Activated CD4-positive, alpha-beta T cell treated with anti-CD3 and anti-CD28 coated beads, Interleukin-2, amount 50 U/mL, for 48 hours (primary cell): Measurements from ENCODE around the gene DPH7.
"Not testable (repeated sequence)": the region's sequence is repeated elsewhere in the genome, so short reads cannot be mapped to it uniquely, and the experiment has no call there.

Experiments used
- DNase-seq, 2 experiments: peaks; one replicate each; pipeline ENCODE4 v3.0.0-alpha.2; 2020

DPH7 gene

DNA sequence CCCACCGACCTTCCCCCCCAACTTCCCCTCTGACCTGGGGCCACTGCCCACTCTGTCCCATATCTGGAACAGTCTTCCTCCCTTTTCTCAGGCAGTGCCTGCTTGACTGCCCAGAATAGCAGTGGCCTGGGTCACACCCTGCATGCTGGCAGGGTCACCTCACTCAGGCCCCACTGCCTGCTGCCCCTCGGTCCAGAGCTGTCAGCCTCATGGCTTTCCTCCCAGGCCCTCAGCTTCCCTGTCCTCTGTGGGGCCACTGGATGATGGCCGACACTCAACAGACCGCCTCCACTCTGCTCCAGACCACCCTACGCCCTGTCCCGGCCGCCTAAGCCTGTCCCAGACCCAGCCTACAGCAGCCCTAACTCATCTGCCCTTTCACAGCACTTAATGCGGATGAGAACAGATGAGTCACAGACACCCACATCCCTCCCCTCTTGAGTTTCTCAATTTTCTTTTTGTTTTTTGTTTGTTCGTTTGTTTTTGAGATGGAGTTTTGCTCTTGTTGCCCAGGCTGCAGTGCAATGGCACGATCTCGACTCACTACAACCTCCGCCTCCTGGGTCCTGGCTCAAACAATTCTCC, 34.5 kb downstream of the DPH7 start:
- no peak for DNase-seq

DNA sequence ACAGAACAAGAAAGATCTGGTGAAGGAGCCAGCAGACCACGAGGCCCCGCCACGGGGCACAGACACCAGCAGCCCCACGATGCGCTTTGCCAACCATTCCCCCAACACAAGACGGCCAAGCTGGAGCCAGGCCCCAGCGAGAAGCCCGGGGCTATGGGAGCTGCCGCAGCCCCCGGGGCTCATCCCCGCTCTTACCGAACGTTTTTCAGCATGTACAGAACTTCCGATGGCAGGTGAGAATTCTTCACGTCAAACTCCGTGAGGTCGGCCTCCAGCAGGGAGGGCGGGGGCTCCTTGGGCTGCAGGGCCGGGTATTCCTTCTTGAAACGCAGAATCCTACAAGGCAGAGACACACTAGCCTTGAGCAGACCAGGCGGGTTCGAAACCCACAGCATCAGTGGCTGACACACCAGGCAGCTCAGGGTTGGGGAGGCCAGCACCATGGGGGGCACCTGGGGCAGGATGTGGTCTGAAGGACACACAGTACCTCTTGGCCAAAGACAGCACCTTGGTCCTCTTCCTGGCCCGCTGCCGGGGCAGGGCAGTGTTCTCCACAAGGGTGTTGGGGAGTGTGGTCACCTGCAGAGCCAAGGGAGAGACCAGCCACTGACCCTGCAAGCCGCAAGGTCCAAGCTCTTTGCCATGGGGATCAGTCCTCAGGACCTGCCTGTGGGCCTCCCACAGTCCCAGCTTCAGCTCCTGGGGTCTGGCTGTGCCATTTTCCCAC, 35.3 kb downstream of the DPH7 start:
- DNase-seq, result no peak

DNA sequence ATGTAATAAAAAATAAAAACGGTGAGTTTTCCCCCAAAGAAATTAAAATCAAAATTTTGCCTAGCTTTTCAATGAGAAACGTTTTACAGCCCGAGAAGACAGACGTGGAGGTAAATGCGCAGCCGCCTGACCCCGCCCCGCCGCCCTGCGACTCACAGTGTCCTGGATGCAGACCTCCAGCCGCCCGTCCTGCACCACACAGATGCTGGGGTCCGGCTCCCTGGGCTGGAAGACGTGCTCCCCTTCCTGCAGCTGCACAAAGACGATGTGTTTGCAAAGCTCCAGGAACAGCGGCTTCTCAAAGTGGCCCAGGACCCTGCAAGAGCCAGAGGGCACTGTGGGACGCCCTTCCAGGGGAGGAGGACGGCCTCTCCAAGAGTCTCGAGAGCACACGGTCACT, 36.2 kb downstream of the DPH7 start:
- DNase-seq, result no peak

DNA sequence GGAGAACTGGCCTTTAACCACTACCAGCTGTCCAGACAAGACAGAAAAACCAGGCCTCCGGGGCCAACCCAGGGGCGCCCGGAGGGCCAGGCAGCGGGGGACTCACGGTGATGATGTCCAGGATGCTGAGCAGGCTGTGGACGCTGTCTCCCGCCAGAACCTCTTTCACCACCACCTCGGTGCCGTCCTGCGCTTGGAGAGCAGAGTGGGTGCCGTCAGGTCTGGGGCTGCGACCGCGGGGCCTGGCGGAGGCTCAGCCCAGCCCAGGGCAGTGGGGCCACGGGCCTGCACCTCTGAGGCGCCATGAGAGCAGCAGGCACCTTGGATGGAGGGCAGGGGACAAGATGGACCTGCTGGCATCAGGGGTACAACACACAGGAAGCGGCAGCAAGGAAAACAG, 38.2 kb downstream of the DPH7 start:
- no peak for DNase-seq

DNA sequence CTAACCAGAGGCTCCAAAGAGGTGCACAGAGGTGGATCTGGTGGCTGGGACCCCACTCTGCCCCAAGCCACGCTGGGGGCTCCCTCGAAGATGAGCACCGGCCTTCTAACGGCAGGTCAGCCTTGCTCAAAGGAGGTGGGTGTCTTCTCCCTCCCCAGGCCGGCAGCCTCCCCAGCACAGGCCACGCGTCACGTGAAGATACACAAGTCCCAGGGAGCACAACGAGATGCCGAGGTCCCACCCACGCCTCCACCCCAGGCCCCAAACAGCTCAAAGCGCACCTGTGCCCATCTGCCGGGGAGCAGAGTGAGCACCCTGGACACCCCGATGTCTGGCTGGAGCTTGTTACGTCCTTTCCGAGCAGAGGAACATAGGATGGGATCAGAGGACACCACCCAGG, 40.7 kb downstream of the DPH7 start:
- DNase-seq, result no peak

DNA sequence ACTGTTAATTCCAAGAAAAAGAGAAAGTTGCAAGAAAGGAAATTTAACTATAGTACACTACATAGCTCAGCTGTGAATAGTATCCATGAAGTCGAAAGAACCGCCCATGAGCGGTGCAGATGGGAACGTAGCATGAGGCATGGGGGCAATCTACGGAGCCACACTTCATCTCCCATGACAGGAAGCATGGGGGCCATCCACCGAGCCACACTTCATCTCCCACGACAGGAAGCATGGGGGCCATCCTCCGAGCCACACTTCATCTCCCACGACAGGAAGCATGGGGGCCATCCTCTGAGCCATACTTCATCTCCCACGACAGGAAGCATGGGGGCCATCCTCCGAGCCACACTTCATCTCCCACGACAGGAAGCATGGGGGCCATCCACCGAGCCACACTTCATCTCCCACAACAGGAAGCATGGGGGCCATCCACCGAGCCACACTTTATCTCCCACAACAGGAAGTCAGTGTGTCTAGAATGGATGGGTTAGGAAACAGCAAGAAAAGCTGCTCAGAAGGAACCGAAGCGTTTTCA, 42.1 kb downstream of the DPH7 start:
- DNase-seq, result peak in 1 of 2 experiments; percentile 17

DNA sequence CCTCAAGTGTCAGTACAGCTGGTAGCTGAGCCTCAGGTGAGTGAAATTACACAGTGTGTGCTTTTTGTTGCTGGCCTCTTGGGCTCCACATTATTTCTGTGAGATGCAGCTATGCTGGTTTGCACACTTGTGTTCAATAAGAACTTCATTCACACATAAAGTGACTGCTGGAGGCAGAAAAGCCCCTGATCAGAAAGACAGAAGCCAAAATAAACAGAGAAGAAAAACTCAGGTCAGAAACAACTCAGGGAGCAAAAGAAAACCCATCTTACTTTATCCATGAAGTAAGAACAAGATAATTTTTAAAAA, 43.7 kb downstream of the DPH7 start:
- DNase-seq, result no peak

DNA sequence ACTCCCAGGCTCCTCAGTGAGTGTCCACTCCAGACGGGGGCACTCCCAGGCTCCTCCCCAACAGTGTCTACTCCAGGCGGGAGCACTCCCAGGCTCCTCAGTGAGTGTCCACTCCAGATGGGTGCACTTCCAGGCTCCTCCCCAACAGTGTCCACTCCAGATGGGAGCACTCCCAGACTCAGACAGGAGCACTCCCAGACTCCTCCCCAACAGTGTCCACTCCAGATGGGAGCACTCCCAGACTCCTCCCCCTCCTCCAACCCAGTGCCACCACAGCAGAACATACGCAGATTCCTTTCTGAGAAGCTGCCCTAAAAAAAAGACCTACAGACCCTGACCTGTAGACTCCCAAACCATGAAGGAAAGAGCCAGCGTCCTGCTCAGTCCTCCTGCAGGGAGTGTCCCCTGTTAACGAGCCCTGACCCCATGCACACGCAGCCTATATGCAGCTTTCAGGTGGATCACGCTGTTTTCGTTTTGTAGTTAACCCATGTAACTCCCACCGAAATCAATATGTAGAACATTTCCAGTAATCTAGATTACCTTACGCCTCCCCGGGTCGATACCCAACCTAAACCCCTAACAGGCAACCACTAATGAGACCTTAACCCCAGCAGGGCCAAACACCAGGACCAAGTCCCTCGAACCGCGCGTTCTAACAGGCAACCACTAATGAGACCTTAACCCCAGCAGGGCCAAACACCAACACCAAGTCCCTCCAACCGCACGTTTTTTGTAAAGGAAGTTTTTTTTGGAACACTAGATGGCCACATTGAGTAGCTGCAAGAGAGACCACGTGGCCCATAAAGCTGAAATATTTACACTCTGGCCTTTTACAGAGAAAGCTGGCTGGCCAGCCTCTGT, 44.2 kb downstream of the DPH7 start:
- peak; percentile 15 to 27 for DNase-seq

DNA sequence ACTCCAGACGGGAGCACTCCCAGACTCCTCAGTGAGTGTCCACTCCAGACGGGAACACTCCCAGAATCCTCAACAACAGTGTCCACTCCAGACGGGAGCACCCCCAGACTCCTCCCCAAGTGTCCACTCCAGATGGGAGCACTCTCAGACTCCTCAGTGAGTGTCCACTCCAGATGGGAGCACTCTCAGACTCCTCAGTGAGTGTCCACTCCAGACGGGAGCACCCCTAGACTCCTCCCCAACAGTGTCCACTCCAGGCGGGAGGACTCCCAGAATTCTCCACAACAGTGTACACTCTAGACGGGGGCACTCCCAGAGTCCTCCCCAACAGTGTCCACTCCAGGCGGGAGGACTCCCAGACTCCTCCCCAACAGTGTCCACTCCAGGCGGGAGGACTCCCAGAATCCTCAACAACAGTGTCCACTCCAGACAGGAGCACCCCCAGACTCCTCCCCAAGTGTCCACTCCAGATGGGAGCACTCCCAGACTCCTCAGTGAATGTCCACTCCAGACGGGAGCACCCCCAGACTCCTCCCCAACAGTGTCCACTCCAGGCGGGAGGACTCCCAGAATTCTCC, 45.7 kb downstream of the DPH7 start:
- DNase-seq, result not testable (repeated sequence)

DNA sequence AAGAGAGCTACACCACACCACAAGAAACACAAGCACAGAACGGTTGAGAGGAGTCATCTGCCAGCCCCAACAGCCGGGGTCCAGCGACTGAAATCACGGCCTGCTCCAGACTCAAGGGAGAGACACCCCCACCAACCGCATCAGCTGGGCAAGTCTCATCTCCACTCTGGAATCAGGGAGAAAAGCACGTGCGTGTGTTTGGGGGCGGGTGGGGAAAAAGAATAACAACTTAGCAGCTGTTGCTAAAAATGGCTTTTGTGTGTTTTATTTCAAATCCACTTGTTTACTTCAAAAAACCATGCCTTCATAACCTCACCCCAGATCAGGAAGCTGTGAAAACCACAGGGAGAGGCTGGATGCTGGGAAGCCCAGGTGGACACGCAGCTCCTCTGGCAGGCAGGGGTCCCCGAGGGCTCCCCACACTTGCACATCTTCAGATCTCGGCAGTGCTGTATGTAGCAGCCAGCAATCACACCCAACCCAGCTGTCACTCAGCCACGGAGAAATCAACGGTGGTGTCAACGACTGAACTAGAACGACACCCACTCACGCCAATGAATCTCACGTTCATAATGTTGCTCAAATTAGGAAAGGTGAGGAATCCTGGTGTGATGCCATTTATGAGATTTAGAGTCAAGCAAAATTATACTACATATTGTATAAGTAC, 47.5 kb downstream of the DPH7 start:
- DNase-seq, result no peak

DNA sequence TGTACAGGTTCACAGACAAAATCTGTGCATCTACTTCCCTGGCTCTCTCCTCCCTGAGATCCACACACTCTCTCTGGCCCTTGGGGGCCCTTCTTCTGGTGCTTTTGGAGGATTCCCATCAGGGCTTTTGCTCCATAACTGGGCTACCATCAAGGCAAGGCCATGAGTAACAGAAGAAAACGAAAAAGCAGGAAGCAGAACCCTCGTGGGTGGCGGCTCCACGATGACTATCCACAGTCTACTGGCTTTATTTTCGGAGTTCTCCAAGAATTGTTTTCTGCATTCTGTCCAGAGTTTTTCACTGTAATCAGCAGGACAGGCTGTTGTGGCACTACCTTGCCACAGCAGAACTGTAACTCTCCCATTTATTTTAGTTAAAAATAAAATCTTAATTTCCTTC, 48.4 kb downstream of the DPH7 start:
- no peak for DNase-seq

DNA sequence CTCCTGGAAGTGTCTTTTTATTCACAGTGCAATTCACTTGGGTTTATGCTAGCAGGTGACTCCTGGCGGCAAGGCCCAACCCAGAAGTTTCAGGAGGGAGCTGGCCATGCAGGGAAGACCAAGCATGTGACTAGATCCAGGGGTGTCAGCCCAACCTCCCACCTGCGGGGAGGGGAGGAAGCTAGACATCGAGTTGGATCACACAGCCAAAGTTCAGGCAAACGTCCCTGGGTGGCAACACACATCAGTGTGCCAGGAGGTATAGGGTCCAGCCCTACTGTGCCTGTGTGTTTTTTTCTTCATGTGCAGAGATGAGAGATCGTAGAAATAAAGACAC, 53.8 kb downstream of the DPH7 start:
- DNase-seq, result no peak

DNA sequence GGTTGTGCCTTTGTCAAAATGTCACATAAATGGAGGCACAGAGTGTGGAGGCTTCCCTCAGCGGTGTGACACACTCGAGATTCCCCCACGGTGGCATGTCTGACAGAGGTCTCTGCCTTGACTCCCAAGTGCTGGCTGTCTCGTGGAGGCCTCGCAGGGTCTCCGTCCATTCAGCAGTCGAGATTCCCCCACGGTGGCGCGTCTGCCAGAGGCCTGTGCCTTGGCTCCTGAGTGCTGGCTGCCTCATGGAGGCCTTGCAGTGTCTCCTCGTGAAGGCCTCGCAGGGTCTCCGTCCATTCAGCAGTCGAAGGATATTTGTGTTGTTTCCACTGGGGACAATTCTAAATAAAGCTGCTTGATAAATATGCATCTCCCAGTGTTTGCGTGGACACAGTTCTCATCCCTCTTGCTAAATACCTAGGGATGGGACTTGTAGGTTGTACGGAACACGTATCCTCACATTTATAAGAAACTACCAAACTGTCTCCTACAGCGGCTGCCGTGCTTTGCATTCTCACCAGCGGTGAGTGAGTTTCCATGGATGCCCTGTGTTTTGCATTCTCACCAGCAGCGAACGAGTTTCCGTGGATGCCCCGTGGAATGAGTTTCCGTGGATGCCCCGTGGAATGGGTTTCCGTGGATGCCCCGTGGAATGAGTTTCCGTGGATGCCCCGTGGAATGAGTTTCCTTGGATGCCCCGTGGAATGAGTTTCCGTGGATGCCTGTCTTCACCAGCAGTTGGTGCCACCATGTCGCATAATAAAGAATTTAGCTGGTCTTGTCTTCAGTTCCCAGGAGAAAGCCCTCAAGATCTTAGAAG, 54.4 kb downstream of the DPH7 start:
- no peak for DNase-seq

DNA sequence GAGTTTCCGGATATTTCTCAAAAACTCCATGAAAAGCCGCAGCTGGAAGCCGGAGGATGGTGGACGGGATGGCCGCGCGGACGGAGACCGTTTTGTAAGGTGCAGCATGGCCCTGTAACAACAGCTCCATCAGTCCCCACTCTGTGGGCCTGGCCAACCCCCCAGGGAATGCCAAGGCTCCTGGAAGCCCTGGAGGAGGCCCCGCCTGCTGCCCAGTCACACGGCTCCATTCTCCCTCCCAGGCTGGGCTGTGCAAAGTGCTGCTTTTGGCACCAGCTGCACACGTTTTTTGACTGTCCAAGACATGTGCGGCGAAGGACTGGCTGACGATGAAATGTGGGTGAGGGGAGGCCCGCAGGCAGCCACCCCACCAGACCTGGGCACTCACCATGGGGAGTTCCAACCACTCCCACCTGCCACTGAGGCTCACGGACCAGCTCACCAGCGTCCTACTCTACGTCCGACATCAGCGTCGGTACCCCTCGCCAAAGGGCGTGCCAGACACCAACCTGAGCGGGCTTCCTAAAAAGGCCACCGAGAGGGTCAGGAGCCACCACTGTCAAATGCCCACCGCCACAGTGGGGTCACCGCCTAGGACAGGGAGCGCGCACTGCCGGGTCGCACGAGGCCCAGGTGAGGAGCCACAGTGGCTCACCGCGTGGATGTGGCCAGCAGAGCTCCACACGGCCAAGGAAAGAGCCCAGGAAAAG, 55.8 kb downstream of the DPH7 start:
- no peak for DNase-seq

DNA sequence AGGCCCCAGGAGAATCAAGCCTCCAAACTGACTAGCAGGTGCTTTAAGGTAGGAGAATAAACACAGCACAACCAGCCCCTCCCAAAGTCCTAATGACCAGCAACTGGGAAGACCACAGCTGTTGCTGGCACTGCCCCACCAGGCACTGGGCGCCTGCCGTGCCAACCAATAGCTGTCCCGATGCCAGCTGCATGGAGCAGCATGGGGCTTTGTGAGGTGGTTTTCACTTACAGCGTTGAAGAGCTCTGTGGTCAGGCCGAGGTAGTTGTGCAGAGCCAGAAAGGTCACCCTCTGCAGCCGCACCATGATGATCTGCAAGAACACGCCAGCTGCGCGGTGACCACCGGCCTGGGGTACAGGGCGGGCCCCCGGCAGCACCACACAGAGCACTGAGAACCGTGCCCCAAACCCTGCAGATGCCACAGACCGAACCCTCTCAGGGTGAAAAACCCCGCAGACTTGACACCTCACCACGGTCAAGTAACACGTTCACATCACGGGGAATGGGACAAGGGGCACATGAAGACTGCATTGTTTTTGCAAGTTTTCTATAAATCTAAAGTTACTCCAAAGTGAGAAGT, 57.2 kb downstream of the DPH7 start:
- DNase-seq, result no peak

DNA sequence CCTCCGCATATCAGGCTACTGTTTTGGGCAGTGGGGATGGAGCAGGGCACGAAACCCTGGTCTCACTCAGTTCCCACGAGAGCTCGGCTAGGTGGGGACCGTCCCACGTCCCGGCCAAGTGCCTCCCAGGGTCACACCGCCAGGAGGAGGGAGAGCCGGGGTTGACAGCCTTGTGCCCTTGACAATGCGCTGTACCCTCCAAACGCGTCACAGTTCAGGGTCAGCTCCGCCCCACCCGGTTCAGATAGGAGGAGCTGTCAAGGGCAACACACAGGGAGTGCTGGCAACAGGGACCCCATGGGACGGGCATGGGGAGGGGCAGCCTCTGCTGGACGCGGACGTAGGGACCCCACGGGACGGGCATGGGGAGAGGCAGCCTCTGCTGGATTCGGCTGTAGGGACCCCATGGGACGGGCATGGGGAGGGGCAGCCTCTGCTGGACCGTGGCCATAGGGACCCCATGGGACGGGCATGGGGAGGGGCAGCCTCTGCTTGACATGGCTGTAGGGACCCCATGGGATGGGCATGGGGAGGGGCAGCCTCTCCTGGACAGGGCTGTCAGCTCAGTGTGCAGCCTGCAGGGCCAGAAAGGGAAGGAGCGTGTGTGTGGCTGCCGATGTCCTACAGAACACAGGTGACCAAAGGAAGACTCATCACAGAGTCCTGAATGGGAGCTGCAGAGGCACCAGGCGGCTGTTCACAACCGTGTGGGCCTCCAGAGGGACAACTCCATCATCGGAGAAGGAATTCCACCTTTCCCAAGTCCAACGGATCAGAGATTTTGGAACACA, 57.9 kb downstream of the DPH7 start:
- no peak for DNase-seq

DNA sequence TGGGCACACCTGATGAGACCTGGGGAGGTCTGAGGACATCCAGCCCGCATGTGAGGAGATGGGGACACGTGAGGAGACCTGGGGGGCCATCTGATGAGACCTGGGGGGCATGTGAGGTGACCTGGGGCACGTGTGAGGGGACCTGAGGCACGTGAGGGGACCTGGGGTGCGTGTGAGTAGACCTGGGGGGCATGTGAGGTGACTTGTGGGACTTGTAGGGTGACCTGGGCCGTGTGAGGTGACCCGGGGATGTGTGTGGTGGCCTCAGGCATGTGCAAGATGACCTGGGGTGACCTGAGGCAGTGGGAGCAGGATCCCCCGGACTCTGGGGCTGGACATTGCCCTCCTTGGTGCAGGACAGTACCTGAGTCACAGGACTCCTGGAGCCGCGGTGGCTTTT, 59.2 kb downstream of the DPH7 start:
- no peak for DNase-seq

DNA sequence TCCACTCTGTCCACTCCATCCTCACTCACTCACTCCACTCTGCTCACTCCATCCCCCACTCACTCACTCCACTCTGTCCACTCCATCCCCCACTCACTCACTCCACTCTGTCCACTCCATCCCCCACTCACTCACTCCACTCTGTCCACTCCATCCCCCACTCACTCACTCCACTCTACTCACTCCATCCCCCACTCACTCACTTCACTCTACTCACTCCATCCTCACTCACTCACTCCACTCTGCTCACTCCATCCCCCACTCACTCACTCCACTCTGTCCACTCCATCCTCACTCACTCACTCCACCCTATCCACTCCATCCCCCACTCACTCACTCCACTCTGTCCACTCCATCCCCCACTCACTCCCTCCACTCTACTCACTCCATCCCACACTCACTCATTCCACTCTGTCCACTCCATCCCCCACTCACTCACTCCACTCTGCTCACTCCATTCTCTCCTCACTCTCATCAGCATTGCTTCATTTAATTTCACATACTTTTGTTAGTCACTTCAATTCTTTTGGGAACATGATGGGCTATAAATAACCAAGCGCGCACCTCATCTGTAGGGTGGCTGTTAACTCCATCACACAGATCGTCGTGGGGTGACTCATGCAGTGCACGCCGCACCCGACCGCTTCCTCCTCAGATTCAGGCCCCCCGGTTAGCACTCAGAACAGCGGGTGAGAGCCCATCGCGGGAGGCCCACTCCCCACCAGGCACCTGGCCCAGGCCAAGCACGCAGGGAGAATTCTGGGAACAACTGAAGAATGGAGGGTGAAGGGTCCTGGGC, 59.9 kb downstream of the DPH7 start:
- not testable (repeated sequence) for DNase-seq

DNA sequence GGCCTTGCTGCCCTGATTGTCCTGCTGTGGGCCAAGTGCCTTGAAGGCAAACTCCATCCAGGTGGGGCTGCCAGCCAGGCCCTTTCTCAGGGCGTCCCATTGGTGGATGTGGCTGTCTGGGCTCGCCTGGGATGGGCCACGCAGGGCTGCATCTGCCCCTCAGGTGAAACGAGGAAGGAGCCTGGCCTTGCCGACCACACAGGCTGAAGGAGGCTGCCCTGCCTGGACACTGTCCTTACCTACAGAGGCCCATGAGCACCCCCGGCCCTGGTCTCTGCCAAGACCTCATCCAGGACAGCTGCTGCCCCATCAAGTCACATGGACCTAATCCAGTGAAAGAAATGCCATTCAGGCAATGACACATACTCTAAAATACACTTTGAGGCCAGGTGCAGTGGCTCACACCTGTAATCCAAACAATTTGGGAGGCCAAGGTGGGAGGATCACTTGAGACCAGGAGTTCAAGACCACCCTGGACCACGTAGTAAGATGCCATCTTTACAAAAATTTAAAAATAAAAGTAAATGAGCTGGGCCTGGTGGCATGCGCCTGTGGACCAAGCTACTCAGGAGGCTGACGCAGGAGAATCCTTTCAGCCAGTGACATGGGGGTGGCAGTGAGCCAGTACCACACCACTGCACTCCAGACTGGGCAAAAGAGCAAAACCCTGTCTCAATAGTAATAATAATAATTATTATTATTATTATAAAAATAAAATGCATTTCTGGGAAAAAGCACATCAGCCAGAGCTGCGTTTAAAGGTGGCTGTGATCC, 62.4 kb downstream of the DPH7 start:
- DNase-seq, result no peak
